CD8-positive, alpha-beta memory T cell (primary cell): ENCODE data around the gene CCDC172. TPM values are rescaled to one million over a fixed set of nuclear protein-coding genes. Genes with fewer than 3 reads are reported as not detected.

Source experiments
- CTCF ChIA-PET: fragments of 350-600 bp; sonication (Branson Sonifier 250); formaldehyde crosslinking; loops from one replicate; lab custom pipeline; 2021; ENCODE audit warnings: antibody characterized with exemption; lab: Charles Lee
- POLR2A ChIA-PET: fragments of 350-600 bp; sonication (Branson Sonifier 250); formaldehyde crosslinking; loops from one replicate; lab custom pipeline; 2021; ENCODE audit warnings: antibody characterized with exemption; lab: Charles Lee
- DNase-seq, 5 donors: peaks; one replicate each; pipeline versions ENCODE4 v3.0.0 to v3.0.0-alpha.2; 2020 to 2022; ENCODE audit warnings: mixed read lengths in 1 of 5
- H3K27ac ChIP-seq: one replicate; pipeline ENCODE4 v1.7.0; 2013; ENCODE audit warnings: low read depth, mild to moderate bottlenecking, low read length, moderate library complexity
- H3K27me3 ChIP-seq: 2 replicates; pipeline ENCODE4 v1.7.0; 2013; ENCODE audit warnings: low read length, mild to moderate bottlenecking; ENCODE audit not compliant: insufficient read depth, poor library complexity, severe bottlenecking
- H3K36me3 ChIP-seq: 2 replicates; pipeline ENCODE4 v1.7.0; 2013; ENCODE audit warnings: mild to moderate bottlenecking, low read length, moderate library complexity; ENCODE audit not compliant: insufficient read depth
- H3K4me1 ChIP-seq: 2 replicates; pipeline ENCODE4 v1.7.0; 2013; ENCODE audit warnings: mild to moderate bottlenecking, low read length, moderate library complexity; ENCODE audit not compliant: insufficient read depth
- H3K4me3 ChIP-seq: 2 replicates; pipeline ENCODE4 v1.7.0; 2013; ENCODE audit warnings: mild to moderate bottlenecking, low read length
- H3K9me3 ChIP-seq: 2 replicates; pipeline ENCODE4 v1.7.0; 2013; ENCODE audit warnings: mild to moderate bottlenecking, low read length
- H3K27ac Mint-ChIP-seq, 8 donors: one replicate each; pipeline ENCODE4 v1.8.0; 2020 to 2021; ENCODE audit warnings: mixed read lengths in 8 of 8, mild to moderate bottlenecking in 6 of 8, inconsistent platforms in 3 of 8, moderate library complexity in 3 of 8
- H3K27me3 Mint-ChIP-seq, 2 donors: one replicate each; pipeline ENCODE4 v1.8.0; 2020 to 2021; ENCODE audit warnings: mixed read lengths in 2 of 2, mild to moderate bottlenecking in 1 of 2, moderate library complexity in 1 of 2
- H3K36me3 Mint-ChIP-seq, 3 donors: one replicate each; pipeline ENCODE4 v1.8.0; 2020 to 2021; ENCODE audit warnings: mixed read lengths in 3 of 3, inconsistent platforms in 1 of 3, mild to moderate bottlenecking in 1 of 3
- H3K4me1 Mint-ChIP-seq, 3 donors: one replicate each; pipeline ENCODE4 v1.8.0; 2020 to 2021; ENCODE audit warnings: mixed read lengths in 3 of 3, inconsistent platforms in 1 of 3, mild to moderate bottlenecking in 1 of 3
- H3K4me3 Mint-ChIP-seq, 7 donors: one replicate each; pipeline ENCODE4 v1.8.0; 2020 to 2021; ENCODE audit warnings: mixed read lengths in 7 of 7, mild to moderate bottlenecking in 6 of 7, moderate library complexity in 4 of 7, inconsistent platforms in 2 of 7
- H3K9me3 Mint-ChIP-seq, 5 donors: one replicate each; pipeline ENCODE4 v1.8.0; 2020 to 2022; ENCODE audit warnings: mixed read lengths in 5 of 5, mild to moderate bottlenecking in 3 of 5, moderate library complexity in 2 of 5, inconsistent platforms in 1 of 5
- polyA plus RNA-seq: library from polyadenylated mRNA; unstranded; fragments of 300-500 nt; fragmentation: Illumina TruSeq; gene quantifications from one replicate; pipeline ENCODE4 v1.2.3, GENCODE V29; 2021
- total RNA-seq, 2 experiments: library from RNA; stranded (reverse); gene quantifications; one replicate each; pipeline ENCODE4 v1.2.3, GENCODE V29; 2021

The CCDC172 gene
- total and polyA plus RNA-seq, 3 experiments from 2014 or later: not detected

DNA sequence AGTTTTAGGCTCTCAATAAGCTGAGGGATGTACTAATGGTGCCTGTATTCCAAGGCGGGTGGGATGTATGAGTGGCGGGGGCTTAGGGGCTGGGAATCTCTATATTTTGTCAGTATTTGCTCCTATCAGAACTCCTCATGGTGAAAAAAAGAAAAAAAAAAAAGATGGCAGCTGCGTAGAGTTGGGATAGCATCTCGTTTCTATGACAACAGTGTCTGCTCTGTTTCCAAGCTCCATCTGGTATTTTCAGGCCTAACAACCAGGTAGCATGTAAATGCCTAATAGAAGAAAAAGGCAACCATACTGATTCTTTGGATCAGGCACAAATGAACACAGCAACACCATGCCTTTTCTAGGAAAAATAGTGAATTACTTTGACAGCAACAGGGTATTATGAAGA is 11.7 kb upstream of the CCDC172 start:
- no peak overlapping the region for H3K4me3 Mint-ChIP-seq
- no peaks in the 10 kb centered on the region for H3K27me3 Mint-ChIP-seq
- ChIA-PET POLR2A (no interaction called here), CTCF (no interaction called here)
- Histone ChIP-seq H3K36me3 (no peaks in the 10 kb centered on the region), H3K27ac (no peak overlapping the region), H3K4me3 (no peak overlapping the region), H3K4me1 (no peaks in the 10 kb centered on the region), H3K9me3 (no peaks in the 10 kb centered on the region), H3K27me3 (no peaks in the 10 kb centered on the region)
- no peak for DNase-seq
- H3K9me3 Mint-ChIP-seq: peaks cover 0 to 7% (median 3%) of the 10 kb centered on the region in 5 donors
- no peaks in the 10 kb centered on the region for H3K36me3 Mint-ChIP-seq
- no peaks in the 10 kb centered on the region for H3K4me1 Mint-ChIP-seq
- no peak overlapping the region for H3K27ac Mint-ChIP-seq

DNA sequence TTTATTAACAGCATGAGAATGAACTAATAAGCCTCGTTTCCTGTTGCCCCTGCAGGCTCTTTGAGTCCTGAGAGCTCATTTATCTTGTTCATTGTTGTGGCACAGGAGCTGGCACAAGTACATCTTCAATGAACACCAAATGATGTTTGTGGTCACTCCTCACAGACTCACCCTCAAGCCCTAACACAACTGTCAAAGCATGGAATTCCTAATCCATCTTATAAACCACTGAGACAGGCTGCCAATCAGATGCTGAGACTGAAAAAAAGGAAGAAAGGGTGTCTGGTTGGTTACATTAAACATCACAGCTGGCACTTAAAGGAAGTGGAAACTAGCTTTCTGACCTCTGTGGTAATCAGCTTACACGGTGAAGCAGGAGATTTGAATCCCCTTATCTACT is 7.7 kb upstream of the CCDC172 start:
- ChIA-PET CTCF (no interaction called here), POLR2A (no interaction called here)
- Mint-ChIP-seq H3K9me3 (peaks cover 0 to 5% (median 2%) of the 10 kb centered on the region in 5 donors), H3K4me1 (no peaks in the 10 kb centered on the region), H3K4me3 (no peak overlapping the region), H3K27ac (no peak overlapping the region), H3K27me3 (no peaks in the 10 kb centered on the region), H3K36me3 (no peaks in the 10 kb centered on the region)
- no peaks in the 10 kb centered on the region for H3K4me1 ChIP-seq
- DNase-seq: no peak
- H3K27me3 ChIP-seq: no peaks in the 10 kb centered on the region
- no peaks in the 10 kb centered on the region for H3K9me3 ChIP-seq
- no peak overlapping the region for H3K27ac ChIP-seq
- H3K36me3 ChIP-seq: no peaks in the 10 kb centered on the region
- no peak overlapping the region for H3K4me3 ChIP-seq

DNA sequence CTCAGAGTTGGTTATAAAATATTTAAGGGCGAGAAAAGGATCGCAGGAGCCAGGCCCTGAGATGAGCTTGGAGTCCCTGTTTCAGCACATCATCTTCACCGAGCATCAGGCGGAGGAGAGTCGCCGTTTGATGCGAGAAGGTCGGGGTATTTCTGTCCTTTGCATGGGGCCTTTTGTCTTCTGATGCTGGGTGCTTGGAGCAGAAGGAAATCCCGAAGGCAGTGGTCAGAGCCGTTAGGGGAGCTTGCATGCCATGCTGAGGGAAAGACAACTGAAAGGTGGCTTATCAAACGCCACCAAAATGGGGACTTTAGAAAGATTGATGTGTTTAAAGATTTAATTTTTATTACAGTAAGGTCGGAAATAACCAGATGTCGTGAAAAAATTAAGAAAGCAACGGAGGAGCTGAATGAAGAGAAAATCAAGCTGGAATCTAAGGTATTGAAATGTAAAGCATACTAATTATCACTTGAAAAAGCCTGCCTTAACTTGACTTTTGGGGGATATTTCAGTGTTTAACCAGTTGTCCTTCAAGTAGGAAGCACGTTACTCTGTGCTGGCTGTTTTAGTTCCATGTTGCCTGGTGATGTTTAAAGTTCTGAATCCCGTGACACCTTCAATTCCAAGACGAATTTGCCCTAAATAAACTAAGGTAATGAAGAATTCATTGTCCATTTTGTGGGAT is 845 bp downstream of the CCDC172 start:
- CTCF ChIA-PET: no interaction called here
- DNase-seq: no peak
- Mint-ChIP-seq H3K4me1 (no peaks in the 10 kb centered on the region), H3K27ac (no peak overlapping the region), H3K36me3 (no peaks in the 10 kb centered on the region), H3K9me3 (peaks cover 0 to 7% (median 2%) of the 10 kb centered on the region in 5 donors), H3K4me3 (no peak overlapping the region), H3K27me3 (peaks cover 0 to 2% of the 10 kb centered on the region in 2 donors)
- H3K36me3 ChIP-seq: no peaks in the 10 kb centered on the region
- H3K27ac ChIP-seq: no peak overlapping the region
- no peaks in the 10 kb centered on the region for H3K9me3 ChIP-seq
- POLR2A ChIA-PET: no interaction called here
- no peak overlapping the region for H3K4me3 ChIP-seq
- H3K27me3 ChIP-seq: no peaks in the 10 kb centered on the region
- no peaks in the 10 kb centered on the region for H3K4me1 ChIP-seq

DNA sequence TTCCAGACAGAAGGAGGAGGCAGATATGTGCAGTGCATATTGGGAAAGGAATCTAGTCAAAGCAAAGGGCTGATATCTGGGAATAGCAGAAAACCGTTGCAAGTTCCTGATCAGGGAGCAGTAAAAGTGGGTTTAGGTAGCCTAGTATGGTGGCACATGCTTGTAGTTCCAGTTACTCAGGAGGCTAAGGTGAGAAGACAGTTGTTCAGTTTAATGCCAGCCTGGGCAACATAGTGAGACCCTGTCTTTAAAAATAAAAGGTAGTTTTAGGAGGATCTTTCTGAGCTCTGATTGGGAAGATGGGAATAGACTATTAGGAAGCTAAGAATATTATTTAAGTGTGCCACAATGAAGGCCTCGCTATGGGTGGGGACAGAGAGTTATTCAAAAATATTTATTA is 1.7 kb downstream of the CCDC172 start:
- H3K36me3 Mint-ChIP-seq: no peaks in the 10 kb centered on the region
- H3K9me3 Mint-ChIP-seq: peaks cover 0 to 7% (median 2%) of the 10 kb centered on the region in 5 donors
- ChIA-PET POLR2A (no interaction called here), CTCF (no interaction called here)
- no peak for DNase-seq
- Histone ChIP-seq H3K36me3 (no peaks in the 10 kb centered on the region), H3K9me3 (no peaks in the 10 kb centered on the region), H3K27ac (no peak overlapping the region), H3K4me3 (no peak overlapping the region), H3K4me1 (no peaks in the 10 kb centered on the region), H3K27me3 (no peaks in the 10 kb centered on the region)
- no peak overlapping the region for H3K4me3 Mint-ChIP-seq
- H3K27ac Mint-ChIP-seq: no peak overlapping the region
- no peaks in the 10 kb centered on the region for H3K4me1 Mint-ChIP-seq
- H3K27me3 Mint-ChIP-seq: peaks cover 0 to 2% of the 10 kb centered on the region in 2 donors

DNA sequence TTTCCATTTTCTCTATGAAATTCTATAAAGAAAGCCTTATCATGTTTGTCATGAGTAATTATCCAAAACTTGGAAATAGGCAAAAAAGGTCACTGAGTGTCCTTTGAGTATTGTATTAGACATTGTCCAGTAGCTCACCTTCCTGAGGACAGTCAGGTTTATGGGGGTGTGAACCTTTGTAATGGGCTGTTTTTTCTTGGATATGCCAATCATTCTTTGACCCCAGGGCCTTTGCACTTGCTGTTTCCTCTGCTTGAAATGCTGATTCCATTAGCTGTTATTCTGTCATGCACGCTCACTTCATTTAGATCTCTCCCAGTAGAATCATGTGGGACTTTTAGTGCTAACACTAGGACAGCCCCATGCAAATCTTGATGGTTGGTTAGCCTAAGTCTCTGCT is 4.9 kb downstream of the CCDC172 start:
- DNase-seq: no peak
- Histone ChIP-seq H3K27ac (no peak overlapping the region), H3K9me3 (no peaks in the 10 kb centered on the region), H3K36me3 (no peaks in the 10 kb centered on the region), H3K4me1 (no peaks in the 10 kb centered on the region), H3K27me3 (no peaks in the 10 kb centered on the region), H3K4me3 (no peak overlapping the region)
- no peak overlapping the region for H3K4me3 Mint-ChIP-seq
- H3K9me3 Mint-ChIP-seq: peaks cover 0 to 7% (median 2%) of the 10 kb centered on the region in 5 donors
- H3K27ac Mint-ChIP-seq: no peak overlapping the region
- no peaks in the 10 kb centered on the region for H3K4me1 Mint-ChIP-seq
- peaks cover 0 to 2% of the 10 kb centered on the region in 2 donors for H3K27me3 Mint-ChIP-seq
- no peaks in the 10 kb centered on the region for H3K36me3 Mint-ChIP-seq
- CTCF ChIA-PET: no interaction called here
- POLR2A ChIA-PET: no interaction called here

DNA sequence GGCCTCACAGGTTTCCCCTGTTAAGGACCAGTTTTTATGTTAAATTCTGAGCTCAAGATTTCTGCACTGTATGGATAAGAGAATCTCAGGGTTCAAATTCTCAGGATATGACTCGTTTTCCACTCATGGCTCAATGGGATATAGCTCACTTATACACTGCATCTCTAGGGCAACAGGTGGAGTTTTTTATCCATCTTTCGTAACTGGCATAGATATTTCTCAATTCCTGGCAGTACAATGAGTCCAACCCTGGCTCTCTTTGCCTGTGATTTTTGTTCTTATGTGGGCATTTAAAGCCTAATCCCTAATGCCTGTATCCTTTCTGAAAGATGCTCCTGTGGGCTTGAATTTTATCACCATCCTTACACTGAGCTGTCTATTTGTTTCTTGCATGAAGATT is 7.6 kb downstream of the CCDC172 start:
- H3K9me3 Mint-ChIP-seq: peaks cover 0 to 7% (median 0%) of the 10 kb centered on the region in 5 donors
- no peaks in the 10 kb centered on the region for H3K36me3 Mint-ChIP-seq
- Histone ChIP-seq H3K27me3 (no peaks in the 10 kb centered on the region), H3K27ac (no peak overlapping the region), H3K36me3 (no peaks in the 10 kb centered on the region), H3K4me1 (no peaks in the 10 kb centered on the region), H3K4me3 (no peak overlapping the region), H3K9me3 (no peaks in the 10 kb centered on the region)
- DNase-seq: no peak
- CTCF ChIA-PET: no interaction called here
- H3K4me1 Mint-ChIP-seq: no peaks in the 10 kb centered on the region
- H3K4me3 Mint-ChIP-seq: no peak overlapping the region
- no peak overlapping the region for H3K27ac Mint-ChIP-seq
- H3K27me3 Mint-ChIP-seq: no peaks in the 10 kb centered on the region
- POLR2A ChIA-PET: no interaction called here

DNA sequence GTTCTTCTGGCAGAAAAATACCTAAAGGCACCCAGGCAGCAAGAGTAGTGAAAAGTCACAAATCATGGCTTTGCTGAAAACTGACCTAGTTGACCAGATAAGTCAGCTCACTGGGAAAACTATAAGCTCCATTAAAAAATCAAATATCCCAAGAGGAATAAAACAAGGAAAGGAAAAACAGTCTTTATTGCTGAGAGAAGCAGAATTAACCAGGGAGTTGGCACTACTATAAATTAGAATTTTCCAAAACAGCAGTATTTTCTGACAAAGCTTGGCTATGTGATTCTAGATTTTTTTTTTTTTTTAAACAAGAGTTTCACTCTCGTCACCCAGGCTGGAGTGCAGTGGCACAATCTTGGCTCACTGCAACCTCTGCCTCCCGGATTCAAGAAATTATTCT is 12.6 kb downstream of the CCDC172 start:
- H3K4me3 Mint-ChIP-seq: no peak overlapping the region
- H3K4me1 Mint-ChIP-seq: no peaks in the 10 kb centered on the region
- Histone ChIP-seq H3K27me3 (no peaks in the 10 kb centered on the region), H3K4me1 (no peaks in the 10 kb centered on the region), H3K9me3 (no peaks in the 10 kb centered on the region), H3K36me3 (no peaks in the 10 kb centered on the region), H3K4me3 (no peak overlapping the region), H3K27ac (no peak overlapping the region)
- no peaks in the 10 kb centered on the region for H3K36me3 Mint-ChIP-seq
- no peak for DNase-seq
- no peaks in the 10 kb centered on the region for H3K9me3 Mint-ChIP-seq
- ChIA-PET POLR2A (no interaction called here), CTCF (no interaction called here)
- H3K27me3 Mint-ChIP-seq: no peaks in the 10 kb centered on the region
- no peak overlapping the region for H3K27ac Mint-ChIP-seq

DNA sequence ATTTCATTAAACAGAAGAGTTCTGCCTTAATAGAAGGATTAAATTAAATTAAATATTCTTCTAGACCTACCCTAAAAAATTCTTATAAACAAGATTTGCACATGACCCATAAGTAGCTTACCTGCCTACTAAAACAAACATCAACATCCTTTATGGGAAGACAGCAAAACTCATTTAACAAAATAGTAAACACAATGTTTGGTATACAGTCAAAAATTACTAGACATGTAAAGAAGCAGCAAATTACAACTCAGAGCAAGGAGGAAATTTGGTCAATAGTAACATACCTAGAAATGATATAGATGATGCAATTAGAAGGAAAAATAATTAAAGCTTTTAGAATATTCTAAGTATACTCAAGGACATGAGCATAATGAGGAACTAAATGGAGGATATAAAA is 27.9 kb downstream of the CCDC172 start:
- no peaks in the 10 kb centered on the region for H3K27me3 ChIP-seq
- H3K9me3 Mint-ChIP-seq: peaks cover 0 to 13% (median 6%) of the 10 kb centered on the region in 5 donors
- DNase-seq: no peak
- H3K4me1 Mint-ChIP-seq: no peaks in the 10 kb centered on the region
- no peak overlapping the region for H3K27ac ChIP-seq
- POLR2A ChIA-PET: no interaction called here
- CTCF ChIA-PET: no interaction called here
- no peak overlapping the region for H3K4me3 Mint-ChIP-seq
- no peaks in the 10 kb centered on the region for H3K36me3 Mint-ChIP-seq
- no peaks in the 10 kb centered on the region for H3K4me1 ChIP-seq
- no peaks in the 10 kb centered on the region for H3K9me3 ChIP-seq
- no peaks in the 10 kb centered on the region for H3K36me3 ChIP-seq
- peaks cover 0 to 1% of the 10 kb centered on the region in 2 donors for H3K27me3 Mint-ChIP-seq
- no peak overlapping the region for H3K27ac Mint-ChIP-seq
- H3K4me3 ChIP-seq: no peak overlapping the region
